PC-3 (cell line): ENCODE data around the gene DTNB.

Experiments used
- EZH2 ChIP-seq: fragments of 300-600 bp; sonication (generic); IDR thresholded peaks from one replicate; pipeline ENCODE4 v1.6.1; 2017; ENCODE audit warnings: antibody characterized with exemption, mild to moderate bottlenecking, low read length; ENCODE audit not compliant: unreplicated experiment
- EZH2phosphoT487 ChIP-seq: fragments of 300-600 bp; sonication (generic); IDR thresholded peaks from 2 replicates; pipeline ENCODE4 v1.6.1; 2018; ENCODE audit warnings: mild to moderate bottlenecking, antibody characterized with exemption, low read length, borderline replicate concordance
- TF ChIP-seq, protein P1 (sequence below): fragments of 300-600 bp; sonication (generic); conservative IDR thresholded peaks from 2 replicates; pipeline ENCODE4 v1.5.1; 2017; ENCODE audit warnings: antibody characterized with exemption, low read depth, mild to moderate bottlenecking, low read length

- TF ChIP-seq, protein P1, sequence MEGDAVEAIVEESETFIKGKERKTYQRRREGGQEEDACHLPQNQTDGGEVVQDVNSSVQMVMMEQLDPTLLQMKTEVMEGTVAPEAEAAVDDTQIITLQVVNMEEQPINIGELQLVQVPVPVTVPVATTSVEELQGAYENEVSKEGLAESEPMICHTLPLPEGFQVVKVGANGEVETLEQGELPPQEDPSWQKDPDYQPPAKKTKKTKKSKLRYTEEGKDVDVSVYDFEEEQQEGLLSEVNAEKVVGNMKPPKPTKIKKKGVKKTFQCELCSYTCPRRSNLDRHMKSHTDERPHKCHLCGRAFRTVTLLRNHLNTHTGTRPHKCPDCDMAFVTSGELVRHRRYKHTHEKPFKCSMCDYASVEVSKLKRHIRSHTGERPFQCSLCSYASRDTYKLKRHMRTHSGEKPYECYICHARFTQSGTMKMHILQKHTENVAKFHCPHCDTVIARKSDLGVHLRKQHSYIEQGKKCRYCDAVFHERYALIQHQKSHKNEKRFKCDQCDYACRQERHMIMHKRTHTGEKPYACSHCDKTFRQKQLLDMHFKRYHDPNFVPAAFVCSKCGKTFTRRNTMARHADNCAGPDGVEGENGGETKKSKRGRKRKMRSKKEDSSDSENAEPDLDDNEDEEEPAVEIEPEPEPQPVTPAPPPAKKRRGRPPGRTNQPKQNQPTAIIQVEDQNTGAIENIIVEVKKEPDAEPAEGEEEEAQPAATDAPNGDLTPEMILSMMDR = no peak
- TF ChIP-seq EZH2 (no peak), EZH2phosphoT487 (no peak)
These were observed 218.4 kb downstream of the DTNB start for GRCh38 chr2:25454824-25455611.
